Muscle of arm (tissue), 12 donors: Measurements from ENCODE around the gene EML6. TPM values are rescaled to one million over a fixed set of nuclear protein-coding genes. Genes with fewer than 3 reads are reported as not detected.

Source experiments
- DNase-seq: peaks from one replicate; pipeline ENCODE4 v3.0.0-alpha.2; 2013
- polyA plus RNA-seq, 12 donors: library from polyadenylated mRNA; unstranded; fragments of 120-200 nt; gene quantifications; one replicate each; pipeline ENCODE4 v1.2.1, GENCODE V29; 2013; ENCODE audit not compliant: insufficient read length in 12 of 12

The EML6 gene
- polyA plus RNA-seq, 12 donors = 7.3 to 52.3 (median 28.1) TPM; not detected in 1

GRCh38 chr2:54909001-54909400 is 185.5 kb downstream of the EML6 start:
- no peak for DNase-seq

DNA sequence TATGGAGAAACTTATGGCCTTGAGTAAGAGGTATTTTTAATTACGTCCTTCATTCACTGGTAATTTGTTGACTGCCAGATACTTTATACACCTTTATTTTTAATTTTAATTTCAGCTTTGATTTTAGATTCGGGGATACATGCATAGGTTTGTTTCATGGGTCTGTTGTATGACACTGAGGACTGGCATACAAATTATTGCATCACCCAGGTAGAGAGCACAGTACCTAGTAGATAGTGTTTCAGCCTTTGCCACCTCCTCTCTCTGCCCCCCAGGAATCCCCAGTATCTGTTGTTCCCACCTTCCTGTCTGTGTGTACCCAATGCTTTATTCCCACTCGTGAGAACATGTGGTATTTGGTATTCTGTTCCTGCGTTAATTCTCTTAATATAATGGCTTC is 188.8 kb downstream of the EML6 start:
- DNase-seq = no peak

DNA sequence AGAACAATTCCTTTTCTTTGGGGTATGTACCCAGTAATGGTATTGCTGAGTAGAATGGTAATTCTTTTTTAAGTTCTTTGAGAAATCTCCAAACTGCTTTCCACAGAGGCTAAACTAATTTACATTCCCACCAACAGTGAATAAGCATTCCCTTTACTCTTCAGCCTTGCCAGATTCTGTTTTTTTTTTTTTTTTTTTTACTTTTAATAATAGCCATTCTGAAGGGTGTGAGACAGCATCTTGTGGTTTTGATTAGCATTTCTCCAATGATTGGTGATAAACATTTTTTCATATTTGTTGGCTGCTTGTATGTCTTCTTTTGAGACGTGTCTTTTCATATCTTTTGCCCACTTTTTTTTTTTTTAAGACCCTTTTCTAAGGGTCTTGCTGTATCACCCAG is 189.4 kb downstream of the EML6 start:
- no peak for DNase-seq

DNA sequence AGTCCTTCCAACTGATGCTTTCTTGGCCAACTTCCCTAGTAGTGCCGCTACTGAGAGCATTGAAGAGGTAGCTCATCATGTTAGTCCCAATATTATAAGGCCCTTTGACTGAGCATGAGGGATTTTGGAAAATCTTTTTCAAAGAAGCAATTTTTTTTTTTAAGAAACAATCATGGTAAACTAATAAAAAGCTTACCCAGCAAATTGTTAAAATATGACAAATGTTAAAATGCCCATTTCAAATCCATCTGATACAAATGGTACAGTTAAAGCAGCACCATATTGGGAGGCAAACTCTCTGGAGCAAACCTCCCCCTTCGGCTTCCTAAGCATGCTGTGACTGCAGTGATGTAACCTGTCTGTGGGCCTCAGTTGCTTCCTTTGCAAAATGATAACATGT is 191.2 kb downstream of the EML6 start:
- no peak for DNase-seq

- no peak for DNase-seq
Measured at GRCh38 chr2:54915101-54915500, 191.6 kb downstream of the EML6 start.

GRCh38 chr2:54916637-54917036 is 193.2 kb downstream of the EML6 start:
- DNase-seq = no peak

GRCh38 chr2:54918647-54919280 is 195.3 kb downstream of the EML6 start:
- no peak for DNase-seq

DNA sequence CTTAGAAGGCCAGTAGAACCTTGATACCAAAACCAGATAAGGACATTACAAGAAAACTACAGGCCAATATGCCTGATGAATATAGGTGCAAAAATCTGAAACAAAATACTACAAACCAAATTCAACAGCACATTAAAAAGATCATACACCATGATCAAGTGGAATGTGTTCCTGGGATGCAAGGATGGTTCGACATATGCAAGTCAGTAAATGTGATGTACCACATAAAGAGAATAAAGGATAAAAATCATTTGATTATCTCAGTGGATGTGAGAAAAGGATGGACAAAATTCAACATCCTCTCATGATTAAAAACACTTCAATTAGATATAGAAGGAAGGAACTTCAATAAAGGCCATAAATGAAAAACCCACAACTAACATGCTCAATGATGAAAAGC is 197.2 kb downstream of the EML6 start:
- no peak for DNase-seq

DNA sequence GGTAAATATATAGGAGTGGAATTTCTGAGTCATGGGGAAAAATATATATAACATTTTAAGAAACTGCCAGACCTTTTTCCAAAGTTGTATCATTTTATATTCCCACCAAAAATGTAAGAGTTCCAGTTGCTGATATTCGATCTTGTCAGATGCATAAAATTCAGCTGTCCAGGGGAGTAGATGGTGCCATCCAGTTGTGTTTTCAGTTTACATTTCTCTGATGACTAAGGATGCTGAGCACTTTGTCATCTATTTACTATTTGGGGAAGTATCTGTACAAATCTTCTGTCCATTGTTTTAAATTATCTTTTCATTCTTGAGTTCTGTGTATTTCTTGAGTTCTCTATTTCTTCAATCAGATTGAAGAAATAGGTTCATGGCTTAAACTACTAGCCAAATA is 200.7 kb downstream of the EML6 start:
- DNase-seq = no peak

DNA sequence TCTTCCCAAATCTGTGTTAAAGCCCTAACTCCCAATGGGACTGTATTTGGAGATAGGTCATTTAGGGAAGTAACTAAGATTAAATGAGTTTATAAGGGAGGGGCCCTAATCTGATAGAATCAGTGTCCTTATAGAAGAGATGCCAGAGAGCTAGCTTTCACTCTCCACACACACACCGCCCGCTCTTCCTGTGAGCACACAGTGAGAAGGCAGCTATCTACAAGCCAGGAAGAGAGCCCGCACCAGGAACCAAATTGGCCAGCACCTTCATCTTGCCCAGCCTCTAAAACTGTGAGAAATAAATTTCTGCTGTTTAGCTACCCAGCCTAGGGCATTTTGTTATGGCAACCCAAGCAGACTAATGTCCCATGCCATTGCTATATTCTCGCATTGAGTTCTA is 201.6 kb downstream of the EML6 start:
- no peak for DNase-seq

DNA sequence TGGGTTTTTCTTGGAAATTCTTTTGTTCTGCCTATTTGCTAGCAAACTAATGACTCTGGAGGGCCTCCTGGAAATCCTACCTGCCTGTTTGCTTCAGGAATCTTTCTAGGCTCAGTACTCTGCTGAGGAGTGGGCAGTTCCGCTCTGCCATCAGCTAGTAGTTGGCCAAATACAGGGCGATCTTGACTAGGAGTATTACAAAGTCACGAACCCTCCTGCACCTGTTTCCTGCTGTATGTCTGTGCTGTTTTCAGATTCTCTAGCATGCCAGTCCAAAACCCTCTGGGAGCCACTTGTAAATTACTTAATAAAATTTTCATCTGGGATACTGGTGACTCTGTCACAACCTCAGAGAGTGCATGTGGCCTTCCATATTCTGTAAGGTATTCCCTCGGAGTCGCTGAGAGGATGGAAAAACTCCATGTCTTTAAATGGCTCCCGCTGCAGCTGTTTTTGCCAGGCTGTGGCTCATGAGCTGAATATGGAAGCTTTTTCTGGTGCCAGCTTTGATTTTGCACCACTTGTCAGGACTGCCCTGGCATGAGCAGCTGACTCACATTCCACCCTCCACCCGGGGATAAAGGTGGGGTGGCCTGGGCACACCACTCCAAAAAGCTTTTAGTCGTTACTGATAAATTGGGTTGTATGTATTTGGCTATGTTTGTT is 203.8 kb downstream of the EML6 start:
- DNase-seq = no peak

- DNase-seq = no peak
Measured at GRCh38 chr2:54927751-54928615, 204.5 kb downstream of the EML6 start.

DNA sequence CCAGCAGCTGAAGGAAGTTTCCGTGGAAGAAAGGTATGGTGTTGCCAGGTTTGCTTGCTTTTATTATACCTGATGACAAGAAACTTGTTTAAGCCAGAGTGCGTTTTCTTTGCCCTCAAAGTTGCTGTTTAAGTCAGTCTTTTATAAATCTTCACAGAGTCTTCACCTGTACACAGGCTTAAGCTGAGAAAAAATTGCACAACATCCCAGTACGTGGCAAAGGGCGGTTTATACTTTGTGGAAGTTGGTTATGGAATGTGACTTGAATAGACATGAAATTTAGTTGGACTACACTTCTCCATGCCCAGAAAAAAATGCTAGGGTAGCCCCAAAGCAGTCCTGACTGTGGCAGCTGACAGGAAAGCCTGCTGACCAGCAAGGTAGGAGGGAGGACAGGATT is 205.3 kb downstream of the EML6 start:
- no peak for DNase-seq

- no peak for DNase-seq
Measured at GRCh38 chr2:54931473-54931872, 208.0 kb downstream of the EML6 start.

- DNase-seq = no peak
Measured at GRCh38 chr2:54935389-54935788, 211.9 kb downstream of the EML6 start.

DNA sequence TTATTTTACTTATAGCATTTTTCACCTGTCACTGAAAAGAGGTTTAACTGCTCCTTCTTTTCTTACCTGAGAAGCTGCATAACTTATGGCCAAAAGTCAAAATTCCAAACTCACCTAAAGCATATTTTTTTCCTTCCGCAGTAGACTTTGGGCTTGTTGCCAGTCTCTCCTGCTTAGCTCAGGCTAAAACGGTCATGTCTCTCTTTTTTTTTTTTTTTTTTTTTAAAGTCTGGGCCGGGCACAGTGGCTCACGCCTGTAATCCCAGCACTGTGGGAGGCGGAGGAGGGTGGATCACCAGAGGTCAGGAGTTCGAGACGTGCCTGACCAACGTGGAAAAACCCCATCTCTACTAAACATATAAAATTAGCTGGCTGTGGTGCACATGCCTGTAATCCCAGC is 213.3 kb downstream of the EML6 start:
- no peak for DNase-seq

GRCh38 chr2:54939446-54940118 is 216.1 kb downstream of the EML6 start:
- no peak for DNase-seq

GRCh38 chr2:54940723-54941122 is 217.3 kb downstream of the EML6 start:
- no peak for DNase-seq

GRCh38 chr2:54941248-54941984 is 218.0 kb downstream of the EML6 start:
- DNase-seq = no peak

DNA sequence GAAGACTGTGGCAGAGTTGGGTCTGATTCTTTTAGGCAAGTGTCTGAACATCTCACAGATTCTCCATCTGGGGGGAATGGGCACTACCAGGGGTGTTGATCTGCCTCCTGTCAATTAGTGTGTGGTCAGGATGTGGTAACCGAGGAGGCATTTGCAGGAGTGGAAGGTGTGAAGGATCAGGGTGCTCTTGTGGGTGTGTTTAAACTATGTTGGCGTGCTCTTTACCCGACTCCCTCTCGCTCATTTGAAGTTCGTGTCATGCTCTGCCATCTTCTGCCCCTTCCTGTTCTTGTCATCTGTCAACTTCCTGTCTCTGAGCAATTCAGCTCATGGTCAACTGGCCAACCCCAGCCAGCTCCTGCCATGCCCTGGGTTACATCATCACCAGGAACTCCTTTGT is 218.9 kb downstream of the EML6 start:
- DNase-seq = no peak

DNA sequence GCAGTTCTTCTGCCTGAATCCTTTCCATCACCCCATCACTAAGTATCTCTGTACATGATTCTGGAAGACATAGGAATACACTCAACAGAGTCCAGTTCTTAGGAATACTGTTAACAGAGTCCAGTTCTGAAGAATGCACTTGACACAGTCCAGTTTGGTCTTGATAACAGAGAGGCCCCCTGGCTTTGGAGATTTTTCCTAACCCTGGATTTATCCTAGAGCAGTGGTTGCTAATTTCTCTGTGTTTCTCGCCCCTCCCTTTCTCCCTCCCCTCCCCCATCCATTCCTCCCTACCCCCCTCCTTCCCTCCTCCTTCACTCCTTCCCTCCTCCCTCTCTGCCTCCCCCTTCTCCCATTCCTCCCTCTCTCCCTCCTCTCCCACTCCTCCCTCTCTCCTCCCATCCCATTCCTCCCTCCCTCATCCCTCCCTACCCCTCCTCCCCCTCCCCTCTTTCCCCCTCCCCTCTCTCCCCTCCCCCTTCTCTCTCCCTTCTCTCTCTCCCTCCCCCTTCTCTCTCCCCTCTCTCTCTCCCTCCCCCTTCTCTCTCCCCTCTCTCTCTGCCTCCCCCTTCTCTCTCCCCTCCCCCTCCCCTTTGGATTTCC is 221.4 kb downstream of the EML6 start:
- DNase-seq = no peak
